ENCODE data around the gene C10orf88.

The C10orf88 gene

DNA sequence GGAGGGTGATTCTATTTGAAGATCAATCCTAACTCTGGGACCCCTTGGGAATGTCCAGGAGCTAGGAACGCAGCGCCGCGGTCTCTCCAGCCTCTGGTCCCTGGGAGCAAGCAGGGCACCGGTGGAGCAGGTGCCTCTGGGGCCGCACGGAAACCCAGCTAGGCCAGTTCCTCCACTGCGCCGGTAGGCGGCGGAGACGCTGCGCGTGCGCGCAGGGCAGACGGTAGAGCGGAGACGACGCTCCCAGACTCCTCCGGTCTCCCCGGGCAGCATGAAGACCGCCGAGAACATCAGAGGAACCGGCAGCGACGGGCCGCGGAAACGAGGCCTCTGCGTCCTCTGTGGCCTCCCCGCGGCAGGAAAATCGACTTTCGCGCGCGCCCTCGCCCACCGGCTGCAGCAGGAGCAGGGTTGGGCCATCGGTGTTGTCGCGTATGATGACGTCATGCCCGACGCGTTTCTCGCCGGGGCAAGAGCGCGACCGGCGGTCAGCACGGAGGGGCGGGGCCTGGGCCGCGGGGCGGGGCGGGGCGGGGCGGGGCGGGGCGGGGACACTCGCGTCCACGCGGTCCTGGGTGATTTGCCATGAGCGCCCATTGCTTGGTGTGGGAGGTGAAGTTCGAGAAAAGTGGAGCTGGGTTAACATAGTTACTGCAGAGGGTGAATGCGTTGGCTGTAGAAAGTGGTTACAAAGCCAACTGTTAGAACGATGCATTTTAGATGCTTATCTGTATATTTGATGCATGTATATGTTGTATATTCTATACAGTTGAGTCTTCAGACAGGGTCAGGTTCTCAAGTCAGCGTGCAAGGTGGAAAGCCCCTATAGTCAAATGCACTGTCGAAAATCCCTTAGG, 26.4 kb upstream of the C10orf88 start, which contains the start of gene PSTK:
Gene PSTK, plus strand, starts transcription at position 193 of the 857 bp plus-strand sequence. Its CDS starts 79 bp downstream, at position 272.
- Histone ChIP-seq H3K9me3 (ENCODE audit: severe bottlenecking) (no peaks in the 10 kb centered on the region), H3K4me3 (ENCODE audit: low read depth, low read length) (peak within 1 kb of the TSS; percentile 74), H3K36me3 (peaks cover 3% of the 10 kb centered on the region; the same call in 1 of the 2 replicates), H3K27ac (peak within 1 kb of the TSS; percentile 99), H3K27me3 (ENCODE audit: insufficient read depth, low read depth, severe bottlenecking) (no peaks in the 10 kb centered on the region)
- peak; percentile 91 for DNase-seq
- TF ChIP-seq, protein P1, sequence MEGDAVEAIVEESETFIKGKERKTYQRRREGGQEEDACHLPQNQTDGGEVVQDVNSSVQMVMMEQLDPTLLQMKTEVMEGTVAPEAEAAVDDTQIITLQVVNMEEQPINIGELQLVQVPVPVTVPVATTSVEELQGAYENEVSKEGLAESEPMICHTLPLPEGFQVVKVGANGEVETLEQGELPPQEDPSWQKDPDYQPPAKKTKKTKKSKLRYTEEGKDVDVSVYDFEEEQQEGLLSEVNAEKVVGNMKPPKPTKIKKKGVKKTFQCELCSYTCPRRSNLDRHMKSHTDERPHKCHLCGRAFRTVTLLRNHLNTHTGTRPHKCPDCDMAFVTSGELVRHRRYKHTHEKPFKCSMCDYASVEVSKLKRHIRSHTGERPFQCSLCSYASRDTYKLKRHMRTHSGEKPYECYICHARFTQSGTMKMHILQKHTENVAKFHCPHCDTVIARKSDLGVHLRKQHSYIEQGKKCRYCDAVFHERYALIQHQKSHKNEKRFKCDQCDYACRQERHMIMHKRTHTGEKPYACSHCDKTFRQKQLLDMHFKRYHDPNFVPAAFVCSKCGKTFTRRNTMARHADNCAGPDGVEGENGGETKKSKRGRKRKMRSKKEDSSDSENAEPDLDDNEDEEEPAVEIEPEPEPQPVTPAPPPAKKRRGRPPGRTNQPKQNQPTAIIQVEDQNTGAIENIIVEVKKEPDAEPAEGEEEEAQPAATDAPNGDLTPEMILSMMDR (IDR thresholded peaks at IDR 0.05; ENCODE audit: low read depth, low read length), result peak; percentile 96

DNA sequence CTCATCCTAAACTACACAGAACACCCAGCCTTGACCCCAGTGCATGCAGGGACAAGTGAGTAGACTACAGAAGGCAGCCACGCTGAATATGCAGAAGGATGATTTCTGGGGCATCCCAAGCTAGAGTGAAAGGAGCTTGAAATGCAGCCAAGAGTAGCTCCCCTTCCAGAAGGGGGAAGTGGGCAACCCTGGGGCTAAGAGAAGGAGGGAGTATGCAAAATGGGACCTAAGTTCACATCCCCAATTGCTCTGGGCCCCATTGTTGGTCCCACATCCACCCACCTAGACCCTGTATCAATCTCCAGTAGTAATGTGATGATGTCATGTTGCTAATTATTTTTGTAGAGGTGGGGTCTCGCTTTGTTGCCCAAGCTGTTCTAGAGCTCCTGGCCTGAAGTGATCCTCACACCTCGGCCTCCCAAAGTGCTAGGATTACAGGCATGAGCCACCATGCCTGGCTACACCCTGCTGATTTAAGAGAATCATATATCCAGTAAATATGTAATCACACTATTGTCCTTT, 20.6 kb upstream of the C10orf88 start:
- Histone ChIP-seq H3K27me3 (ENCODE audit: insufficient read depth, low read depth, severe bottlenecking) (no peaks in the 10 kb centered on the region), H3K36me3 (no peaks in the 10 kb centered on the region), H3K9me3 (ENCODE audit: severe bottlenecking) (no peaks in the 10 kb centered on the region), H3K4me3 (ENCODE audit: low read depth, low read length) (no peak overlapping the region), H3K27ac (no peak overlapping the region)
- DNase-seq, result no peak
- TF ChIP-seq, protein P1 (IDR thresholded peaks at IDR 0.05; ENCODE audit: low read depth, low read length), result no peak

DNA sequence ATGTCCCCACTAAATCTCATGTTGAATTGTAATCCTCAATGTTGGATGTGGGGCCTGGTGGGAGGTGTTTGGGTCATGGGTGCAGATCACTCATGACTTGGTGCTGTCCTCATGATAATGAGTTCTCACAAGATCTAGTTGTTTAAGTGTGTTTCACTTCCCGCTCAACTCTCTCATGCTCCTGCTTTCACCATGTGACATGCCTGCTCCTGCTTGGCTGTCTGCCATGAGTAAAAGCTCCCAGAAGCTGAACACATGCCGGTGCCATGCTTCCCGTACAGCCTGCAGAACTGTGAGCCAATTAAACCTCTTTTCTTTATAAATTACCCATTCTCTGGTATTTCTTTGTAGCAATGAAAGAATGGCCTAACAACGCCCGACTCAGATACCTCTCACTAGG, 20.0 kb upstream of the C10orf88 start:
- no peak for DNase-seq
- Histone ChIP-seq H3K27me3 (ENCODE audit: insufficient read depth, low read depth, severe bottlenecking) (no peaks in the 10 kb centered on the region), H3K4me3 (ENCODE audit: low read depth, low read length) (no peak overlapping the region), H3K9me3 (ENCODE audit: severe bottlenecking) (peaks cover 5% of the 10 kb centered on the region), H3K27ac (no peak overlapping the region), H3K36me3 (no peaks in the 10 kb centered on the region)
- TF ChIP-seq, protein P1 (IDR thresholded peaks at IDR 0.05; ENCODE audit: low read depth, low read length), result no peak

DNA sequence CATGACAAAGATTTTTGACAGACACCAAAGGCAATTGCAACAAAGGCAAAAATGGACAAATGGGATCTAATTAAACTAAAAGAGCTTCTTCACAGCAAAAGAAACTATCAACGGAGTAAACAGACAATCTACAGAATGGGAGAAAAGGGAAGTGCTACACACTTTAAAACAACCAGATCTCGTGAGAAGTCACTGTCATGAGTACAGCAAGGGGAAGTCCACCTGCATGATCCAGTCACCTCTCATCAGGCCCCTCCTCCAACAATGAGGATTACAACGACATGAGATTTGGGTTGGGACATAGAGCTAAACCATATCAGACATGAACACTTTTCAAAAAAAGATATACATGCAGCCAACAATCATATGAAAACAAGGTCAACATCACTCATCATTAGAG, 14.7 kb upstream of the C10orf88 start:
- DNase-seq, result no peak
- TF ChIP-seq, protein P1 (IDR thresholded peaks at IDR 0.05; ENCODE audit: low read depth, low read length), result no peak
- Histone ChIP-seq H3K4me3 (ENCODE audit: low read depth, low read length) (no peak overlapping the region), H3K9me3 (ENCODE audit: severe bottlenecking) (peaks cover 12% of the 10 kb centered on the region), H3K36me3 (no peaks in the 10 kb centered on the region), H3K27ac (no peak overlapping the region), H3K27me3 (ENCODE audit: insufficient read depth, low read depth, severe bottlenecking) (no peaks in the 10 kb centered on the region)

DNA sequence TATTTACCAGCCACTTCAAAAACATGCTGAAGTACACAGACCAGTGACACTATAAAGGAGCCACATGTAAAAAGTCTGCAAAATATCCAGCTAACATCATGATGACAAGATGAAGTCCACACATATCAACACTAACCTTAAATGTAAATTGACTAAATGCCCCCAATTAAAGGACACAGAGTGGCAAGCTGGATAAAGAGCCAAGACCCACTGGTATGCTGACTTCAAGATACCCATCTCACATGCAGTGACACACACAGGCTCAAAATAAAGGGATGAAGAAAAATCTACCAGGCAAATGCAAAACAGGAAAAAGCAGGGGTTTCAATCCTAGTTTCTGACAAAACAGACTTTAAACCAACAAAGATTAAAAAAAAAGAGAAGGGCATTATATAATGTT, 12.9 kb upstream of the C10orf88 start:
- Histone ChIP-seq H3K9me3 (ENCODE audit: severe bottlenecking) (peaks cover 14% of the 10 kb centered on the region), H3K4me3 (ENCODE audit: low read depth, low read length) (no peak overlapping the region), H3K27me3 (ENCODE audit: insufficient read depth, low read depth, severe bottlenecking) (no peaks in the 10 kb centered on the region), H3K27ac (no peak overlapping the region), H3K36me3 (no peaks in the 10 kb centered on the region)
- no peak for DNase-seq
- TF ChIP-seq, protein P1 (IDR thresholded peaks at IDR 0.05; ENCODE audit: low read depth, low read length), result no peak
